Calu3 (cell line): Measurements from ENCODE around the gene DNASE1L2. TPM values are rescaled to one million over a fixed set of nuclear protein-coding genes. Genes with fewer than 3 reads are reported as not detected.
"Not testable (repeated sequence)": the region's sequence is repeated elsewhere in the genome, so short reads cannot be mapped to it uniquely, and the experiment has no call there.

Source experiments
- BruUV-seq: library from RNA; stranded (reverse); fragments of 400-500 nt; replicated peaks from 2 replicates; lab custom pipeline; 2021; lab: Mats Ljungman, UMichigan
- CTCF ChIA-PET: fragments of 300-600 bp; sonication (Branson Sonifier 250); formaldehyde crosslinking; loops from one replicate; lab custom pipeline; 2022; ENCODE audit warnings: antibody characterized with exemption; lab: Charles Lee
- DNase-seq: peaks from one replicate; pipeline ENCODE4 v3.0.0; 2022
- H3K27ac Mint-ChIP-seq: one replicate; pipeline ENCODE4 v1.8.0; 2022; ENCODE audit warnings: mixed read lengths; ENCODE audit not compliant: unreplicated experiment
- H3K27me3 Mint-ChIP-seq: one replicate; pipeline ENCODE4 v1.8.0; 2022; ENCODE audit warnings: mixed read lengths; ENCODE audit not compliant: unreplicated experiment
- H3K36me3 Mint-ChIP-seq: one replicate; pipeline ENCODE4 v1.8.0; 2022; ENCODE audit warnings: mild to moderate bottlenecking, moderate library complexity, mixed read lengths; ENCODE audit not compliant: insufficient read depth, unreplicated experiment
- H3K4me1 Mint-ChIP-seq: one replicate; pipeline ENCODE4 v1.8.0; 2022; ENCODE audit warnings: mild to moderate bottlenecking, low read depth, mixed read lengths; ENCODE audit not compliant: unreplicated experiment
- H3K4me3 Mint-ChIP-seq: one replicate; pipeline ENCODE4 v1.8.0; 2022; ENCODE audit warnings: mild to moderate bottlenecking, low read depth, moderate library complexity, mixed read lengths; ENCODE audit not compliant: unreplicated experiment
- H3K9me3 Mint-ChIP-seq: one replicate; pipeline ENCODE4 v1.8.0; 2022; ENCODE audit warnings: low read depth, mixed read lengths; ENCODE audit not compliant: unreplicated experiment
- CTCF ChIP-seq: fragments of 200-600 bp; IDR thresholded peaks from one replicate; pipeline ENCODE4 v1.8.0; 2022; ENCODE audit warnings: antibody characterized with exemption; ENCODE audit not compliant: unreplicated experiment
- intact Hi-C: fragments of 100-400 bp; cut with micrococcal nuclease; formaldehyde crosslinking; loops from one replicate; pipeline ENCODE4 v1.10.0; 2022; ENCODE audit not compliant: unreplicated experiment
- total RNA-seq: library from RNA; stranded (reverse); gene quantifications from 2 replicates; pipeline ENCODE4 v1.2.3, GENCODE V29; 2022

The DNASE1L2 gene
- total RNA-seq, 1 experiment from 2014 or later = 5.7 TPM

DNA sequence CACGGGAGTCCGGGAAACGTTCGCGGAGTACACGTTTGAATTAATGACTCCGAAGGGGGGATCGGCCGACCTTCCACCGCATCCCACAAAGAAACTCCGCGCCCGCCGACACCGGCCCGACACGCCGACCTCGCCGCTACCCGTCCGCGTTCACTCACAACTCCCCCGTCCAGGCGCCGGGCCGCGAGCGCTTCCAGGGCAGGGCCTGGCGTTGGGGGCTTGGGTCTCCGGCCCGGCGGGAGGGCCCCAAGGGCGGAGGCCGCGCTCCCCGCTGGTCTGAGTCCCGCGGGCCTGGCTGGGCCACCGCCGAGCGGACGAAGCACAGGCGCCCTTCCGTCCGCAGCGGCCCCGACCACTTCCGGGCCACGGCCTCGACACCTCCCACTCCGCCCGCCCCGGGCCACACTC, 31.3 kb downstream of the DNASE1L2 start:
- intact Hi-C loops, H3K9me3 Mint-ChIP-seq, H3K27me3 Mint-ChIP-seq, BruUV-seq, CTCF ChIA-PET, DNase-seq: not testable (repeated sequence)
- Mint-ChIP-seq H3K4me1 (peaks cover 33% of the 10 kb centered on the region), H3K27ac (peak overlapping the region; percentile 100), H3K36me3 (peaks cover 85% of the 10 kb centered on the region), H3K4me3 (peak overlapping the region; percentile 100)

- intact Hi-C loops = no loop called here
- H3K27ac Mint-ChIP-seq = peak within 1 kb of the TSS; percentile 100
- H3K27me3 Mint-ChIP-seq = no peaks in the 10 kb centered on the region
- peak within 1 kb of the TSS; percentile 100 for H3K4me3 Mint-ChIP-seq
- H3K9me3 Mint-ChIP-seq = no peaks in the 10 kb centered on the region
- DNase-seq = peak; percentile 98
- peaks cover 82% of the 10 kb centered on the region for H3K36me3 Mint-ChIP-seq
- peaks cover 33% of the 10 kb centered on the region for H3K4me1 Mint-ChIP-seq
- BruUV-seq = no TSS peak
- TF ChIP-seq CTCF = no peak
- CTCF ChIA-PET = interaction anchor here (0.6 kb wide), 1 partner anchor 11 kb away, joined by 3 read pairs; no protein-coding TSS in a partner anchor
Measured at GRCh38 chr16:2267913-2268666, 31.8 kb downstream of the DNASE1L2 start, which contains the start of gene RNPS1. Gene RNPS1 (minus strand): TSS chr16:2268126. CDS start chr16:2264643, 3,483 bp downstream.

- TF ChIP-seq CTCF = no peak
- no peak for DNase-seq
- no peaks in the 10 kb centered on the region for H3K27me3 Mint-ChIP-seq
- H3K4me1 Mint-ChIP-seq = peaks cover 23% of the 10 kb centered on the region
- CTCF ChIA-PET = interaction anchor here (1.0 kb wide), 1 partner anchor 75 kb away, joined by 3 read pairs; no protein-coding TSS in a partner anchor
- no peaks in the 10 kb centered on the region for H3K9me3 Mint-ChIP-seq
- no peak overlapping the region for H3K27ac Mint-ChIP-seq
- H3K4me3 Mint-ChIP-seq = peak overlapping the region; percentile 100
- H3K36me3 Mint-ChIP-seq = peaks cover 71% of the 10 kb centered on the region
- intact Hi-C loops = no loop called here
- no TSS peak for BruUV-seq
Measured at GRCh38 chr16:2270070-2270462, 33.8 kb downstream of the DNASE1L2 start.

DNA sequence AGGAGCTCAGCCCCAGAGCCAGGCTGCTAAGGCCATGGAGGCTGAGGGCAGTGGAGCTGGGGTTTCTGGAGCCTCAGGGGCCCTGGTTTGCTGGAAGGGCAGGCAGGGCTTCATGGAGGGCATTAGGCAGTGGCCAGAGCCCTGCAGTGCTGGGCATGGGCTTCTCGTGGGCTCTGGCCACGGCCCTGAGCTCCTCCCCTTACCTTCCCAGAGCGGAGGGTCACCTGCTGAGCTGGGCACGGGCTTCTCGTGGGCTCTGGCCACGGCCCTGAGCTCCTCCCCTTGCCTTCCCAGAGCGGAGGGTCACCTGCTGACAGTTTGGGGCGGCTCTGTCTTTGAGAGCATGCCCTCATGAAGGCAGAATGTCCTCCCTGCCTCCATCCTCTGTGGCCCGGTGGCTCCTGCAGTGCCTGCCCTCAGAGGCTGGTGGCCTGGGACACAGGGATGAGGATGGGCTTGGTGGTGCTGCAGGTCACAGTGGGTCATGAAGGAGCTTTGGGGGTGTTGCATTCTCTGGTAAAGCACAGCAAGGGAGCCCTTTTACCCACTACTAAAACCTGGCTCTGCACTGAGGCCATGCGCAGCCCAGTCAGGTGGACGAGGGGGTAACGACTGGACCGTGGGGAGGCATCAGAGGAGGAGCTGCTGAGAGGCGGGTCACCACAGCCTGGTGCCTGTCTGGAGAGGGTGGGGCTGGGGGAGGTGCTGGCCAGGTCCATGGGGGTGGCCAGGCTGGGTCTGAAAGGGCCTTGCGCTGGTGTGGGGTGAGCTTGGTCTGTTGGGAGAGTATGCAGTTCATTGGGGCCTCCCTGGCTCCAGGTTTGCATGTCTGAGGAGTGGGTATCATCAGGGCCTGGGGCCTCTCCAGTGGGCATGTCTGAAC, 34.6 kb downstream of the DNASE1L2 start:
- no peak for DNase-seq
- intact Hi-C loops = no loop called here
- Mint-ChIP-seq H3K9me3 (no peaks in the 10 kb centered on the region), H3K4me1 (peaks cover 17% of the 10 kb centered on the region), H3K4me3 (no peak overlapping the region), H3K27me3 (no peaks in the 10 kb centered on the region), H3K27ac (no peak overlapping the region), H3K36me3 (peaks cover 63% of the 10 kb centered on the region)
- no TSS peak for BruUV-seq
- no peak for TF ChIP-seq CTCF
- CTCF ChIA-PET = interaction anchor here (1.0 kb wide), 1 partner anchor 76 kb away, joined by 3 read pairs; no protein-coding TSS in a partner anchor
